T-helper 9 cell (primary cell): ENCODE data around the gene TRA2B.

Experiments
- DNase-seq: peaks from one replicate; pipeline ENCODE4 v3.0.0-alpha.2; 2020

The TRA2B gene

DNA sequence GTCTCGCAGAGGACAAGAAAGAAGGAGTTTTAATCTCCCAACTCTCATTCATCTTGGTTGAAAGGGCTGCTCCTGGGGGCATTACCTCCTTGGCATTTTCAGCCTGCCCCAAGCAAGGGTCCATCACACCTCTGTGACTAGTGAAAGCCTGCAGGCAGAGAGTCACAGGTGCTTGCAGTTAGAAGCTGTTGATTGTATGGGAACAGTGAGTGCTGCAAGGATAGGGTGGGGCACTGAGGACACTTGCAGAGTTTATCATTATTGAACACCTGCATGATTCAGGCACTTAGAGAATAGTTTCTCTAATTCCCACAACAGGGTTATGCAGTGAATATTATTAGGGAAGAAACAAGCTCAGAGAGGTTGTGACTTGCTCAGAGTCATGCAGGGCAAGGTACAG is 71.3 kb downstream of the TRA2B start:
- no peak for DNase-seq
